GM18517 (cell line): ENCODE results near the gene ANKRD31.

ENCODE experiments used
- ATAC-seq: cut with Tn5 transposase; IDR thresholded peaks from one replicate; pipeline ENCODE4 v1.9.1; 2021; ENCODE audit warnings: mild to moderate bottlenecking, moderate library complexity; ENCODE audit not compliant: unreplicated experiment

ANKRD31 gene

GRCh38 chr5:75062925-75063531, 173.7 kb downstream of the ANKRD31 start:
- peak; percentile 64 for ATAC-seq

GRCh38 chr5:75059912-75060545, 176.6 kb downstream of the ANKRD31 start:
- ATAC-seq, result no peak

- ATAC-seq, result no peak
These were observed 177.6 kb downstream of the ANKRD31 start for GRCh38 chr5:75058986-75059535.

GRCh38 chr5:75057561-75057960, 179.1 kb downstream of the ANKRD31 start:
- no peak for ATAC-seq

GRCh38 chr5:75055727-75056144, 180.9 kb downstream of the ANKRD31 start:
- ATAC-seq, result no peak

- ATAC-seq, result no peak
These were observed 182.3 kb downstream of the ANKRD31 start for GRCh38 chr5:75054134-75054930.

GRCh38 chr5:75053304-75054133, 183.2 kb downstream of the ANKRD31 start:
- no peak for ATAC-seq

GRCh38 chr5:75053054-75053303, 183.7 kb downstream of the ANKRD31 start:
- ATAC-seq, result no peak

- no peak for ATAC-seq
These were observed 184.3 kb downstream of the ANKRD31 start, which contains the start of gene GCNT4 for GRCh38 chr5:75052192-75053053. Gene GCNT4, minus strand, starts transcription at chr5:75052558. Its CDS starts 22,521 bp downstream, at chr5:75030037.

- ATAC-seq, result no peak
These were observed 185.4 kb downstream of the ANKRD31 start for GRCh38 chr5:75051217-75051751.

- no peak for ATAC-seq
These were observed 186.3 kb downstream of the ANKRD31 start for GRCh38 chr5:75050415-75050814.

- no peak for ATAC-seq
These were observed 187.0 kb downstream of the ANKRD31 start for GRCh38 chr5:75049456-75050351.

GRCh38 chr5:75048457-75048953, 188.2 kb downstream of the ANKRD31 start:
- ATAC-seq, result peak; percentile 39

GRCh38 chr5:75047356-75047755, 189.3 kb downstream of the ANKRD31 start:
- ATAC-seq, result no peak

GRCh38 chr5:75046366-75047142, 190.1 kb downstream of the ANKRD31 start:
- ATAC-seq, result no peak

- ATAC-seq, result no peak
These were observed 191.6 kb downstream of the ANKRD31 start for GRCh38 chr5:75045071-75045470.

- ATAC-seq, result no peak
These were observed 192.3 kb downstream of the ANKRD31 start for GRCh38 chr5:75044406-75044805.
